IMR-90 (cell line): ENCODE results near the gene ADAM12. TPM values are rescaled to one million over a fixed set of nuclear protein-coding genes. Genes with fewer than 3 reads are reported as not detected.

Source experiments
- ATAC-seq: fragments of 200-7000 bp; cut with Tn5 transposase; 2 replicates; pipeline ENCODE4 v1.9.1; 2020; ENCODE audit warnings: low read depth, mild to moderate bottlenecking, moderate library complexity
- BruUV-seq: library from RNA; stranded (reverse); fragments of 400-500 nt; replicated peaks from 2 replicates; lab custom pipeline; 2021; lab: Mats Ljungman, UMichigan
- CTCF ChIA-PET: fragments of 300-600 bp; formaldehyde crosslinking; extraction: SDS; loops from one replicate; lab custom pipeline; 2021; ENCODE audit warnings: antibody characterized with exemption; lab: Yijun Ruan, JAX
- POLR2A ChIA-PET: fragments of 300-600 bp; sonication (Branson Sonifier 250); formaldehyde crosslinking; loops from one replicate; lab custom pipeline; 2022; ENCODE audit warnings: antibody characterized with exemption; ENCODE audit not compliant: unreplicated experiment; lab: Charles Lee
- DNase-seq: peaks from one replicate; pipeline ENCODE4 v3.0.0; 2013
- H2AFZ ChIP-seq: replicated peaks from 2 replicates; pipeline ENCODE3; 2013; ENCODE audit warnings: low read length, mild to moderate bottlenecking; ENCODE audit not compliant: poor library complexity
- H2AK5ac ChIP-seq: 2 replicates; pipeline ENCODE4 v1.6.1; 2013; ENCODE audit warnings: low read depth, low read length, inconsistent platforms
- H2AK9ac ChIP-seq: replicated peaks from 2 replicates; pipeline ENCODE3; 2013; ENCODE audit warnings: mild to moderate bottlenecking, low read depth, low read length, moderate library complexity; ENCODE audit not compliant: poor library complexity
- H2BK120ac ChIP-seq: 2 replicates; pipeline ENCODE4 v1.6.1; 2013; ENCODE audit warnings: low read depth, low read length, inconsistent platforms
- H2BK15ac ChIP-seq: 3 replicates; pipeline ENCODE4 v1.6.1; 2013; ENCODE audit warnings: low read depth, low read length, inconsistent platforms
- H2BK20ac ChIP-seq: 2 replicates; pipeline ENCODE4 v1.6.1; 2013; ENCODE audit warnings: low read depth, mild to moderate bottlenecking, inconsistent platforms, low read length, moderate library complexity
- H2BK5ac ChIP-seq: 2 replicates; pipeline ENCODE4 v1.6.1; 2013; ENCODE audit warnings: mild to moderate bottlenecking, low read depth, low read length, inconsistent platforms; ENCODE audit not compliant: poor library complexity, severe bottlenecking
- H3K14ac ChIP-seq: replicated peaks from 2 replicates; pipeline ENCODE4 v1.6.1; 2013; ENCODE audit warnings: low read depth, low read length, inconsistent platforms
- H3K18ac ChIP-seq: 2 replicates; pipeline ENCODE4 v1.6.1; 2013; ENCODE audit warnings: low read depth, low read length, control low read depth
- H3K23ac ChIP-seq: 2 replicates; pipeline ENCODE4 v1.6.1; 2013; ENCODE audit warnings: low read depth, low read length, inconsistent platforms
- H3K27ac ChIP-seq: 2 replicates; pipeline ENCODE4 v1.5.1; 2013; ENCODE audit warnings: mild to moderate bottlenecking, control low read depth, low read length; ENCODE audit not compliant: insufficient read depth
- H3K27me3 ChIP-seq: 2 replicates; pipeline ENCODE4 v1.6.1; 2013; ENCODE audit warnings: low read length; ENCODE audit not compliant: control insufficient read depth, insufficient read depth
- H3K36me3 ChIP-seq: 2 replicates; pipeline ENCODE4 v1.6.1; 2013; ENCODE audit warnings: low read length, mixed read lengths; ENCODE audit not compliant: control insufficient read depth, insufficient read depth
- H3K4ac ChIP-seq: 2 replicates; pipeline ENCODE4 v1.6.1; 2013; ENCODE audit warnings: low read depth, low read length, inconsistent platforms
- H3K4me1 ChIP-seq: 2 replicates; pipeline ENCODE4 v1.6.1; 2013; ENCODE audit warnings: low read length, mixed read lengths; ENCODE audit not compliant: control insufficient read depth, insufficient read depth
- H3K4me2 ChIP-seq: 2 replicates; pipeline ENCODE4 v1.6.1; 2013; ENCODE audit warnings: low read depth, mild to moderate bottlenecking, control low read depth, low read length, moderate library complexity
- H3K4me3 ChIP-seq: 2 replicates; pipeline ENCODE4 v1.5.1; 2013; ENCODE audit warnings: low read depth, mild to moderate bottlenecking, control low read depth, low read length, moderate library complexity; ENCODE audit not compliant: insufficient read depth
- H3K56ac ChIP-seq: 2 replicates; pipeline ENCODE4 v1.6.1; 2013; ENCODE audit warnings: low read length, inconsistent platforms; ENCODE audit not compliant: insufficient read depth; ENCODE audit errors: extremely low read depth
- H3K79me1 ChIP-seq, 2 experiments: 2 replicates each; pipeline ENCODE4 v1.6.1; 2013; ENCODE audit warnings: low read length in 2 of 2, inconsistent platforms in 1 of 2, low read depth in 1 of 2
- H3K9ac ChIP-seq: 2 replicates; pipeline ENCODE4 v1.6.1; 2013; ENCODE audit warnings: low read depth, low read length, control low read depth
- H3K9me1 ChIP-seq: 2 replicates; pipeline ENCODE4 v1.6.1; 2013; ENCODE audit warnings: low read length, inconsistent platforms; ENCODE audit not compliant: insufficient read depth
- H3K9me3 ChIP-seq: 2 replicates; pipeline ENCODE4 v1.6.1; 2013; ENCODE audit warnings: low read length; ENCODE audit not compliant: control insufficient read depth, insufficient read depth
- H4K20me1 ChIP-seq: 2 replicates; pipeline ENCODE4 v1.6.1; 2013; ENCODE audit warnings: low read length, inconsistent platforms; ENCODE audit not compliant: insufficient read depth
- H4K5ac ChIP-seq: 2 replicates; pipeline ENCODE4 v1.6.1; 2013; ENCODE audit warnings: mild to moderate bottlenecking, low read depth, low read length, control low read depth
- H4K8ac ChIP-seq, 2 experiments: 2 replicates each; pipeline ENCODE4 v1.6.1; 2013; ENCODE audit warnings: low read depth in 2 of 2, low read length in 2 of 2, control low read depth in 1 of 2, inconsistent platforms in 1 of 2
- H4K91ac ChIP-seq: 2 replicates; pipeline ENCODE4 v1.6.1; 2013; ENCODE audit warnings: low read depth, low read length, inconsistent platforms; ENCODE audit not compliant: insufficient read depth
- BHLHE40 ChIP-seq: fragments of 150-350 bp; IDR thresholded peaks from 2 replicates; pipeline ENCODE4 v1.6.1; 2016; ENCODE audit warnings: mild to moderate bottlenecking, low read depth, low read length
- CEBPB ChIP-seq: IDR thresholded peaks from 2 replicates; pipeline ENCODE4 v1.6.1; 2012; ENCODE audit warnings: low read depth, low read length, improper control_type of control experiment
- CHD1 ChIP-seq: IDR thresholded peaks from 2 replicates; pipeline ENCODE4 v1.6.1; 2012; ENCODE audit warnings: low read depth, low read length, improper control_type of control experiment
- CTCF ChIP-seq: conservative IDR thresholded peaks from 2 replicates; pipeline ENCODE4 v1.5.1; 2012; ENCODE audit warnings: mild to moderate bottlenecking, low read depth, low read length, improper control_type of control experiment
- ELK1 ChIP-seq: fragments of 150-350 bp; IDR thresholded peaks from 2 replicates; pipeline ENCODE4 v1.6.1; 2016; ENCODE audit warnings: low read depth, mild to moderate bottlenecking, low read length, moderate library complexity, borderline replicate concordance
- FOS ChIP-seq: fragments of 150-350 bp; IDR thresholded peaks from 2 replicates; pipeline ENCODE4 v1.6.1; 2016; ENCODE audit warnings: low read depth, low read length
- MAZ ChIP-seq: IDR thresholded peaks from 2 replicates; pipeline ENCODE4 v1.6.1; 2012; ENCODE audit warnings: low read depth, mild to moderate bottlenecking, low read length, improper control_type of control experiment, moderate library complexity, borderline replicate concordance
- MXI1 ChIP-seq: IDR thresholded peaks from 2 replicates; pipeline ENCODE4 v1.6.1; 2012; ENCODE audit warnings: low read depth, mild to moderate bottlenecking, low read length, moderate library complexity, borderline replicate concordance
- NFE2L2 ChIP-seq: fragments of 150-350 bp; IDR thresholded peaks from 2 replicates; pipeline ENCODE4 v1.6.1; 2016; ENCODE audit warnings: low read depth, mild to moderate bottlenecking, low read length
- POLR2A ChIP-seq: IDR thresholded peaks from 2 replicates; pipeline ENCODE4 v1.6.1; 2012; ENCODE audit warnings: mild to moderate bottlenecking, low read depth, low read length
- RAD21 ChIP-seq: IDR thresholded peaks from 2 replicates; pipeline ENCODE4 v1.6.1; 2012; ENCODE audit warnings: low read length, improper control_type of control experiment
- RCOR1 ChIP-seq: IDR thresholded peaks from 2 replicates; pipeline ENCODE4 v1.6.1; 2012; ENCODE audit warnings: mild to moderate bottlenecking, low read length, improper control_type of control experiment; ENCODE audit not compliant: insufficient replicate concordance
- SMC3 ChIP-seq: fragments of 150-350 bp; IDR thresholded peaks from 2 replicates; pipeline ENCODE4 v1.6.1; 2016; ENCODE audit warnings: low read depth, mild to moderate bottlenecking, antibody characterized with exemption, low read length, moderate library complexity
- WGBS, 2 experiments: methylation state at CpG; one replicate each; pipeline versions ENCODE4 v1.1.5 to v1.1.7; 2013; ENCODE audit warnings: missing lambda C conversion rate in 2 of 2; ENCODE audit not compliant: insufficient read length in 1 of 2; ENCODE audit errors: extremely low coverage in 2 of 2; 5-methylcytosine and 5-hydroxymethylcytosine counted together
- dilution Hi-C: fragments of 300-500 bp; cut with HindIII; formaldehyde crosslinking; loops from one replicate; pipeline ENCODE4 v1.14.3; 2018; ENCODE audit warnings: low sequenced_read_pairs; ENCODE audit not compliant: unreplicated experiment
- in situ Hi-C: fragments of 300-500 bp; cut with MboI; formaldehyde crosslinking; loops from 3 replicates; pipeline ENCODE4 v1.14.3; 2019; ENCODE audit warnings: low sequenced_read_pairs, inconsistent platforms, mixed read lengths
- intact Hi-C: fragments of 100-400 bp; cut with micrococcal nuclease; formaldehyde crosslinking; loops from 2 replicates; pipeline ENCODE4 v1.10.0; 2022
- polyA plus RNA-seq, 3 experiments: library from polyadenylated mRNA; depleted of rRNA; stranded (reverse); fragments of >200 nt; gene quantifications; 2 replicates each; pipeline ENCODE4 v1.2.3, GENCODE V29; 2012; ENCODE audit warnings: low replicate concordance in 1 of 3
- total RNA-seq: library from RNA; depleted of rRNA; stranded (reverse); fragments of >200 nt; gene quantifications from 2 replicates; pipeline ENCODE4 v1.2.3, GENCODE V29; 2012

ADAM12 gene
- total and polyA plus RNA-seq, 2 of the 4 experiments (the other 2 are of a cell fraction) = 9.6 to 10.2 TPM

- H3K18ac ChIP-seq = no peak overlapping the region
Observed at GRCh38 chr10:126264102-126265018, 123.9 kb downstream of the ADAM12 start.

More at GRCh38 chr10:126264102-126265018, 123.9 kb downstream of the ADAM12 start:
- WGBS, 2 experiments = no CpG with 5 or more reads among the region's 14 CpGs
- no peak for TF ChIP-seq ELK1
- TF ChIP-seq CHD1 = no peak
- TF ChIP-seq SMC3 = no peak
- TF ChIP-seq NFE2L2 = no peak
- TF ChIP-seq POLR2A = no peak
- no peak for TF ChIP-seq MXI1
- no peak for TF ChIP-seq CTCF
- TF ChIP-seq RAD21 = no peak
- TF ChIP-seq FOS = no peak
- TF ChIP-seq MAZ = no peak
- no peak for TF ChIP-seq CEBPB
- TF ChIP-seq RCOR1 = no peak
- TF ChIP-seq BHLHE40 = no peak
- H2BK15ac ChIP-seq = no peak overlapping the region
- H3K56ac ChIP-seq = no peak overlapping the region
- CTCF ChIA-PET = no interaction called here
- no peak overlapping the region for H3K9ac ChIP-seq
- no peak overlapping the region for H2BK120ac ChIP-seq
- H2AFZ ChIP-seq = no peak overlapping the region
- H3K9me3 ChIP-seq = peaks cover 2% of the 10 kb centered on the region
- H3K4me1 ChIP-seq = no peaks in the 10 kb centered on the region; the same call in 1 of the 2 replicates
- H3K27ac ChIP-seq = no peak overlapping the region
- H3K79me1 ChIP-seq = no peaks in the 10 kb centered on the region
- H3K36me3 ChIP-seq = no peaks in the 10 kb centered on the region
- H4K8ac ChIP-seq = no peak overlapping the region
- dilution Hi-C loops (no loop called here), in situ Hi-C loops (no loop called here), intact Hi-C loops (no loop called here)
- H2AK9ac ChIP-seq = no peak overlapping the region
- H4K20me1 ChIP-seq = no peaks in the 10 kb centered on the region
- H2BK20ac ChIP-seq = no peak overlapping the region
- no peak overlapping the region for H3K4me3 ChIP-seq
- H4K91ac ChIP-seq = no peak overlapping the region
- ATAC-seq (no peak), DNase-seq (no peak)
- H2AK5ac ChIP-seq = no peak overlapping the region
- no peak overlapping the region for H4K5ac ChIP-seq
- peaks cover 3% of the 10 kb centered on the region; the same call in 1 of the 2 replicates for H3K9me1 ChIP-seq
- H3K27me3 ChIP-seq = no peaks in the 10 kb centered on the region
- H2BK5ac ChIP-seq = no peak overlapping the region
- no peak overlapping the region for H3K23ac ChIP-seq
- H3K4me2 ChIP-seq = no peak overlapping the region
- BruUV-seq = no TSS peak
- H3K4ac ChIP-seq = no peak overlapping the region
- no peak overlapping the region for H3K14ac ChIP-seq
- POLR2A ChIA-PET = no interaction called here
